SK-N-SH treated with all-trans-retinoic acid at 6 μM for 48 hours (cell line): ENCODE measurements around the gene RPS14.
"Not testable (repeated sequence)": the region's sequence is repeated elsewhere in the genome, so short reads cannot be mapped to it uniquely, and the experiment has no call there.

Experiments used
- BACH2 ChIP-seq: fragments of 250-450 bp; sonication (Bioruptor Pico); IDR thresholded peaks from 2 replicates; pipeline ENCODE4 v1.9.0; 2021; ENCODE audit warnings: mild to moderate bottlenecking, borderline replicate concordance
- ESRRG ChIP-seq: fragments of 250-450 bp; sonication (Bioruptor Pico); IDR thresholded peaks from 2 replicates; pipeline ENCODE4 v1.6.1; 2021; ENCODE audit warnings: mild to moderate bottlenecking
- PPARA ChIP-seq: fragments of 250-450 bp; sonication (Bioruptor Pico); IDR thresholded peaks from 2 replicates; pipeline ENCODE4 v1.5.0; 2020; ENCODE audit warnings: mild to moderate bottlenecking, borderline replicate concordance
- TCF4 ChIP-seq: fragments of 250-450 bp; sonication (Bioruptor Pico); IDR thresholded peaks from 2 replicates; pipeline ENCODE4 v1.8.0; 2021; ENCODE audit warnings: mild to moderate bottlenecking, moderate library complexity, borderline replicate concordance
- ZC3H10 ChIP-seq: fragments of 250-450 bp; sonication (Bioruptor Pico); IDR thresholded peaks from 2 replicates; pipeline ENCODE4 v1.5.1; 2021; ENCODE audit warnings: mild to moderate bottlenecking, moderate library complexity
- ZNF8 ChIP-seq: fragments of 450-650 bp; formaldehyde crosslinking; IDR thresholded peaks from 2 replicates; pipeline ENCODE4 v1.5.0; 2020; ENCODE audit warnings: mild to moderate bottlenecking, moderate library complexity

GRCh38 chr5:150426165-150426564 is 23.4 kb downstream of the RPS14 start:
- TF ChIP-seq ESRRG (CRISPR knock-in tag); PPARA; ZNF8 (CRISPR knock-in tag); ZC3H10 (CRISPR knock-in tag); BACH2 (CRISPR knock-in tag); TCF4 (CRISPR knock-in tag): not testable (repeated sequence)
